HG03135 (cell line): ENCODE results near the gene MSH2.

ENCODE experiments used
- ATAC-seq: cut with Tn5 transposase; IDR thresholded peaks from one replicate; pipeline ENCODE4 v1.9.1; 2021; ENCODE audit warnings: mild to moderate bottlenecking, moderate library complexity; ENCODE audit not compliant: unreplicated experiment

Gene MSH2

GRCh38 chr2:47530105-47530760, 127.3 kb downstream of the MSH2 start:
- ATAC-seq, result no peak

DNA sequence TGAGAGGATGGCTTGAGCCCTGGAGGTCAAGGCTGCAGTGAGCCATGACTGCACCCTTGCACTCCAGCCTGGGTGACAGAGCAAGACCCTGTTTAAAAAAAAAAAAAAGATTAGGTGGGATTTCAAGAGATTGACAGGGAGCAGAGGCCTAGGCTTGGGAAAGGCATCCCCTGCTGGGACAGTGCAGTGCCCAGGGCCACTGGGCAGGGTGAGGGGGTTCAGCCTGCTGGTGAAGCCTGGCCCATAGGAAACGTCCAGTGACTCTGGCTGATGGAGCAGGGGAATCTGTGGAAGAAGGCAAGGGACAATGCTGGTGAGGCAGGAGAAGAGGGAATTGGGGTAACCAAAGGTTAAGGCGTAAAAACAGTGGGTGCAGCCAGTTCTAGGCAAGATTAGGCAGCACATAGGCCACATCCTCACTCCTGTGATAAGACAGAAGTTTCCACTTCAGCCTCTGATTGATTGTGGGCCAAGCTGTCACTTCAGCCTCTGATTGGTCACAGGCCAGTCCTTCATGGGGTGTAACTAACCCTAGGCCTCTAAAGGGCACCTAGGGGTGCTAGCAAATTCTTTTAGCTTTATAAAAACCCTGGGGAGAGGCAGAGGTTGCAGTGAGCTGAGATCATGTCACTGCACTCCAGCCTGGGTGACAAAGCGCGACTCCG, 128.6 kb downstream of the MSH2 start:
- ATAC-seq, result no peak
